ENCODE measurements around the gene TOM1L2. TPM values are rescaled to one million over a fixed set of nuclear protein-coding genes. Genes with fewer than 3 reads are reported as not detected.

Gene TOM1L2
- total RNA-seq, 2 donors from 2014 or later, result 15.5 to 17.8 TPM

- Mint-ChIP-seq H3K4me3 (no peak overlapping the region), H3K4me1 (ENCODE audit: low read depth in 2 of 2) (peaks cover 38 to 45% of the 10 kb centered on the region in 2 donors), H3K9me3 (no peaks in the 10 kb centered on the region), H3K36me3 (no peaks in the 10 kb centered on the region), H3K27ac (no peak overlapping the region), H3K27me3 (no peaks in the 10 kb centered on the region)
- DNase-seq (ENCODE audit: low spot score), result no peak
- ATAC-seq, result no peak
Measured at GRCh38 chr17:17846645-17847044, 125.6 kb downstream of the TOM1L2 start.

GRCh38 chr17:17846003-17846402 lies 126.2 kb downstream of the TOM1L2 start:
- Mint-ChIP-seq H3K4me3 (no peak overlapping the region), H3K4me1 (ENCODE audit: low read depth in 2 of 2) (peaks cover 34 to 41% of the 10 kb centered on the region in 2 donors), H3K27me3 (no peaks in the 10 kb centered on the region), H3K27ac (peak overlapping the region in 1 of 2 donors; percentile 57), H3K9me3 (no peaks in the 10 kb centered on the region), H3K36me3 (no peaks in the 10 kb centered on the region)
- ATAC-seq, result no peak
- DNase-seq (ENCODE audit: low spot score), result no peak

GRCh38 chr17:17845046-17845775 lies 127.0 kb downstream of the TOM1L2 start:
- no peaks in the 10 kb centered on the region for H3K36me3 Mint-ChIP-seq
- peaks cover 30 to 37% of the 10 kb centered on the region in 2 donors for H3K4me1 Mint-ChIP-seq (ENCODE audit: low read depth in 2 of 2)
- H3K27ac Mint-ChIP-seq, result no peak overlapping the region
- DNase-seq (ENCODE audit: low spot score) (no peak), ATAC-seq (no peak)
- no peaks in the 10 kb centered on the region for H3K9me3 Mint-ChIP-seq
- no peak overlapping the region for H3K4me3 Mint-ChIP-seq
- no peaks in the 10 kb centered on the region for H3K27me3 Mint-ChIP-seq

GRCh38 chr17:17844500-17844899 lies 127.7 kb downstream of the TOM1L2 start:
- ATAC-seq, result no peak
- no peak overlapping the region for H3K27ac Mint-ChIP-seq
- no peak overlapping the region for H3K4me3 Mint-ChIP-seq
- no peaks in the 10 kb centered on the region for H3K36me3 Mint-ChIP-seq
- H3K4me1 Mint-ChIP-seq (ENCODE audit: low read depth in 2 of 2), result peaks cover 22 to 30% of the 10 kb centered on the region in 2 donors
- no peaks in the 10 kb centered on the region for H3K9me3 Mint-ChIP-seq
- no peak for DNase-seq (ENCODE audit: low spot score)
- no peaks in the 10 kb centered on the region for H3K27me3 Mint-ChIP-seq

DNA sequence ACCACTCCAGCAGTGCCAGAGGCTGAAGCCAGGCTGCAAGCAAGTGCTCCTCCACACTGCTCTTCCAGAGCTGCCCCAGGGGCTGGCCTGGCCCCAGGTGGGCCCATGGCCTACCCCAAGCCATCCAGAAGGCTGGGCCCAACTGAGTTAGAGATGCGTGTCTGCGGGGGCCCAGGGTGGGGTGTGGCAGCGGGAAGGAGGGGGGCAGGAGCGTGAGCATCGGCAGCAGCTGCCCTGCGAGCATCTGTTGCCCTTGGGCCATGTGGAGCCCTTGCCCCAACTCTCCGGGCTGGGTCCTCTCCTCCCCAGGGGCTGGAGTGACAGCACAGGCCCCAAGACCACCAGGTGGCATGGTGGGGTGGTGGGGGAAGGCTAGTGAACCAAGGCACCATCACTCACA lies 128.1 kb downstream of the TOM1L2 start:
- DNase-seq (ENCODE audit: low spot score) (no peak), ATAC-seq (no peak)
- Mint-ChIP-seq H3K4me1 (ENCODE audit: low read depth in 2 of 2) (peaks cover 18 to 30% of the 10 kb centered on the region in 2 donors), H3K4me3 (no peak overlapping the region), H3K9me3 (no peaks in the 10 kb centered on the region), H3K36me3 (no peaks in the 10 kb centered on the region), H3K27ac (no peak overlapping the region), H3K27me3 (no peaks in the 10 kb centered on the region)

GRCh38 chr17:17843096-17843495 lies 129.1 kb downstream of the TOM1L2 start:
- ATAC-seq (no peak), DNase-seq (ENCODE audit: low spot score) (no peak)
- H3K4me1 Mint-ChIP-seq (ENCODE audit: low read depth in 2 of 2), result peaks cover 8 to 23% of the 10 kb centered on the region in 2 donors
- H3K27ac Mint-ChIP-seq, result peak overlapping the region in 1 of 2 donors; percentile 35
- no peaks in the 10 kb centered on the region for H3K27me3 Mint-ChIP-seq
- no peaks in the 10 kb centered on the region for H3K9me3 Mint-ChIP-seq
- H3K4me3 Mint-ChIP-seq, result no peak overlapping the region
- H3K36me3 Mint-ChIP-seq, result no peaks in the 10 kb centered on the region

GRCh38 chr17:17842111-17842876 lies 129.9 kb downstream of the TOM1L2 start:
- Mint-ChIP-seq H3K27ac (peak overlapping the region in 1 of 2 donors; percentile 35), H3K4me1 (ENCODE audit: low read depth in 2 of 2) (peaks cover 11 to 22% of the 10 kb centered on the region in 2 donors), H3K36me3 (no peaks in the 10 kb centered on the region), H3K4me3 (no peak overlapping the region), H3K9me3 (no peaks in the 10 kb centered on the region), H3K27me3 (no peaks in the 10 kb centered on the region)
- no peak for DNase-seq (ENCODE audit: low spot score)
- no peak for ATAC-seq

GRCh38 chr17:17841601-17842025 lies 130.6 kb downstream of the TOM1L2 start:
- H3K27me3 Mint-ChIP-seq, result no peaks in the 10 kb centered on the region
- peak overlapping the region in 1 of 2 donors; percentile 93 for H3K27ac Mint-ChIP-seq
- DNase-seq (ENCODE audit: low spot score) (no peak), ATAC-seq (no peak)
- H3K4me1 Mint-ChIP-seq (ENCODE audit: low read depth in 2 of 2), result peaks cover 15 to 20% of the 10 kb centered on the region in 2 donors
- no peaks in the 10 kb centered on the region for H3K36me3 Mint-ChIP-seq
- H3K4me3 Mint-ChIP-seq, result no peak overlapping the region
- no peaks in the 10 kb centered on the region for H3K9me3 Mint-ChIP-seq

DNA sequence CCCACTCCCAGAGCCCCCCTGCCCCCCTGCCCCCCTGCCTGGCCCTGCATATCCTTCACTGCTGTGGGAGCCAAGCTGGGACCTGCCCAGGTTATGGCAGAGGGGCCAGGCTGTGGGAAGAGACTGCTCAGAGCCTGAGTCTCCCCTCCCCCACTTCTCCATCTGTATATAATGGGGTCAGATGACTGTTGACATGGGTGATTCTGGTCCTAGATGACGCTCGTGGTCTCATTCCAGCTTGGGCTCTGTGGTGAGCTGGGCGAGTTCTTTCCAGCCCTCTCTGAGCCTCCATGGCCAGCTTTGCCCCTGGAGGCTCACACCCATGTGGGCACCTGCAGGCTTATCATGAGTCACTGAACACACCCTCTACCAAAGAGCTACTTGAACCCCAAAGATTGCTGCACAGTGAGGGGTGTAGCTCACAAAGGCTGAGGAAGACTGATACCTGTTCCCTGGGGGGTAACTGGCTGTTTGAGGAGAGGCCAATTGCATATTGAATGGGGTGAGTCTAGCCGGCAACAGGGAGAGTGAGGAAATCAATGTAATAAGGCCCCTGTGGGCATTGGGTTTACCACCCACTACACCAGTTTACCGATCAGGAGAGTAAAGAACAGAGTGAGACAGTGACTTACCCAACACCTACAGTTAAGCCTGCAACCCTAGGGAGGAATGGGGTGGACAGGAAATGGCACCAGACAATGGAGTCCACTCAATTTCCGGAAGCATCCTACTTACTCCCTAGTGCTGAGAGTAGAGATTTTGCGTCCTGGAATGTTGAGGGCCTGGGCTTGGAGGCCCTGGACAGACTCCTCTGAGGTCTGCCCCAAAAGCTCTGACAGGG lies 131.2 kb downstream of the TOM1L2 start:
- ATAC-seq (no peak), DNase-seq (ENCODE audit: low spot score) (no peak)
- H3K36me3 Mint-ChIP-seq, result no peaks in the 10 kb centered on the region
- peak overlapping the region; percentile 62 for H3K4me3 Mint-ChIP-seq
- peaks cover 16 to 22% of the 10 kb centered on the region in 2 donors for H3K4me1 Mint-ChIP-seq (ENCODE audit: low read depth in 2 of 2)
- H3K27ac Mint-ChIP-seq, result peak overlapping the region; percentile 55 to 93
- H3K9me3 Mint-ChIP-seq, result no peaks in the 10 kb centered on the region
- no peaks in the 10 kb centered on the region for H3K27me3 Mint-ChIP-seq

DNA sequence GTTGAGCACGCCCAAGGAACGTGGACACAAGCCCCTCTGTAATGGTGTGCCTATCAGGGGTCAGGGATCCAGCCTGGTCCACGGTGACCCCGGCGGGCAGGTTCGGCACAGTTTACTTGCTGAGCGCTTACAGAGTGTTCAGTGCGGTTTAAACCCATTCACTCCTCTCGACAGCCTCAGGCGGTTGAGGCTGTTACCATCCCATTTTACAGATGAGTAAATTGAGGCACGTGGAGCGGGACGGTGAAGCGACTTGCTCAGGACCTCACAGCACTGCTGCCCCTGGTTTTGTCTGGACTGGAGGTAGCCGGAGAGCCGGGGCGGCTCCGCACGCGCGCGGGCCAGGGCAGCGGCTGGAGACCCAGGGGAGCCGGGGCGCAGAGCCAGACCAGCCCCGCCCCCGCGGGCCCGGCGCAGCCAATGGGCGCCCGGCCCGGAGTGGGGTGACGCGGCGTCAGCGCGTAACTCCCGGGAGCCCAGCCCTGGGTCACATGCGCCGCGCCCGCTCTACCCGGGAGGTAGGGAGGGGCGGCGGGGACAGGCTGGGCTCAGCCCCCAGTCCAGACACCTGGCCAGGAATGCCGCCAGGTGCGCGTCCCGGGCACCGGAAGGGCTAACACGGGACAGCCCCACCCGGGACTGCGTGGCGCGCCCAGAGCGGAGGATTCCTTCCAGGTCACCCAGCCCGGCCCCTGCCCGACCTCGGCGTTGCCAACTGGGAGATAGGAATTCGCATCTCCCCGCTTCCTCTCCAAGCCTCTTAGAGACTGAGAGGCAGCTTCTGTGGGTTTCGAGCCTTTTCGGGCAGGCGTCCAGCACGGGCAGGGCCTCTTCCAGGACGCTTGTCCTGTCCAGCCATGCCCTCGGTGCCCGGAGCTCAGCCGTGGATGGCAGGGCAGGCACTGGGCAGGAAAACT lies 132.2 kb downstream of the TOM1L2 start:
- no peaks in the 10 kb centered on the region for H3K36me3 Mint-ChIP-seq
- ATAC-seq (peak; percentile 85 to 88), DNase-seq (ENCODE audit: low spot score) (peak; percentile 89)
- H3K4me1 Mint-ChIP-seq (ENCODE audit: low read depth in 2 of 2), result peaks cover 21 to 27% of the 10 kb centered on the region in 2 donors
- peak overlapping the region; percentile 51 to 93 for H3K27ac Mint-ChIP-seq
- H3K27me3 Mint-ChIP-seq, result no peaks in the 10 kb centered on the region
- peak overlapping the region; percentile 70 for H3K4me3 Mint-ChIP-seq
- no peaks in the 10 kb centered on the region for H3K9me3 Mint-ChIP-seq

- Mint-ChIP-seq H3K9me3 (no peaks in the 10 kb centered on the region), H3K27ac (peak overlapping the region; percentile 51 to 91), H3K4me3 (peak overlapping the region; percentile 70), H3K4me1 (ENCODE audit: low read depth in 2 of 2) (peaks cover 36 to 37% of the 10 kb centered on the region in 2 donors), H3K27me3 (no peaks in the 10 kb centered on the region), H3K36me3 (no peaks in the 10 kb centered on the region)
- DNase-seq (ENCODE audit: low spot score) (no peak), ATAC-seq (no peak)
Measured at GRCh38 chr17:17837966-17838962, 133.9 kb downstream of the TOM1L2 start.

DNA sequence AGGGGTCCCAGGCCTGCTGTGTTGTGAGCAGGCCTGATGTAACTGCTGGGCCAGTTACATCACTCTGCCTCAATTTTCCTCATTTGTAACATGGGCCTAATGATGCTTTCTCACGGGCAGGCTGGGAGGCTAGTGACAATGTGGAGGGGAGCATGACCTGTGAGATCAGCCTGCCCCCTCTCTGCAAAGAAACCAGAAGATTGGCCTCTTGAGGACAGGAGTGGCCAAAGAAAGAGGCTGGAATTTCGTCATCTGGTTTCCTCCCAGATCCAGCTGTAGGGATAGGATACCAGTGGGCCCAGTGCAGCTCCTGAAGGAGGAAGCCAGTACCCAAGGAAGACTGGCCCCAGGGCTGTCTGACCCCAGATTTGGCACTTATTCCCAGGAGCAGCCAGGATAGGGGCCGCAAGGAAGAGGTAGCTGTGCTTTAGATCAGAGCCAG lies 134.8 kb downstream of the TOM1L2 start:
- H3K9me3 Mint-ChIP-seq, result no peaks in the 10 kb centered on the region
- peak overlapping the region; percentile 92 for H3K4me3 Mint-ChIP-seq
- no peak for ATAC-seq
- no peak for DNase-seq (ENCODE audit: low spot score)
- H3K36me3 Mint-ChIP-seq, result no peaks in the 10 kb centered on the region
- peaks cover 36 to 37% of the 10 kb centered on the region in 2 donors for H3K4me1 Mint-ChIP-seq (ENCODE audit: low read depth in 2 of 2)
- H3K27ac Mint-ChIP-seq, result peak overlapping the region; percentile 85 to 91
- no peaks in the 10 kb centered on the region for H3K27me3 Mint-ChIP-seq

All from natural killer cell treated with Interleukin-12 subunit alpha and Interleukin-12 subunit beta and Interleukin-15 and Interleukin-18, amount 100 ng/mL, for 72 hours (primary cell).